ENCODE results near the gene CD274. TPM values are rescaled to one million over a fixed set of nuclear protein-coding genes. Genes with fewer than 3 reads are reported as not detected.

CD274 gene
- polyA plus RNA-seq, 3 donors: 0.24 to 0.84 TPM; not detected in 1

DNA sequence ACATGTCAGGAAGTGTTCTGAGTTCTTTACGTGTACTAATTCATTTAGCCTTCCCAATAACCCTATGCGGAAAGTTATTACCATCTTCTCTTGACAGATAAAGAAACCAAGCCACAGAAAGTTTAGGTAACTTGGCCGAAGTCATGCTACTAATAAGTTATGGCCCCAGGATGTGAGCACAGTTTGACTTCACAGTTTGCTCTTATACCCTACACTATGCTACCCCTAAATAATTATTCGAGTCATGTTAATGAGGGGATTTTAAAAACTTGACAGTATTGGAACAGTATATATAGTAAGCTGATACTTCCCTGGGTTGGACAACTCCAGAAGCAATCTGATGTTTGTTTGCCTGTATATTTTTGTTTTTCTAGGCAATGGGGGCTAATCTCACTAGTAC is 30.6 kb downstream of the CD274 start:
- H3K4me3 Mint-ChIP-seq: no peak overlapping the region
- peaks cover 0 to 1% (median 0%) of the 10 kb centered on the region in 3 donors for H3K27me3 Mint-ChIP-seq (ENCODE audit: low read depth in 3 of 3)

GRCh38 chr9:5481322-5482040 is 31.1 kb downstream of the CD274 start:
- Histone ChIP-seq H3K4me1 (ENCODE audit: control insufficient read depth in 1 of 2, insufficient read depth in 2 of 2, low read length in 2 of 2) (peaks cover 2 to 10% of the 10 kb centered on the region in 2 donors), H2AFZ (ENCODE audit: insufficient read depth, low read depth, low read length, poor library complexity, severe bottlenecking) (no peak overlapping the region), H3K79me2 (ENCODE audit: insufficient read depth, low read length) (no peaks in the 10 kb centered on the region), H4K20me1 (ENCODE audit: insufficient read depth, low read length) (no peaks in the 10 kb centered on the region), H3K9ac (ENCODE audit: insufficient read depth, low read length, poor library complexity, severe bottlenecking) (no peak overlapping the region), H3K4me2 (replicated peaks; ENCODE audit: extremely low read depth, low read length, poor library complexity, severe bottlenecking) (peak overlapping the region; percentile 6), H3K27ac (ENCODE audit: low read depth in 1 of 2, low read length in 2 of 2) (no peak overlapping the region), H3K9me3 (replicated peaks in 1 of 2; ENCODE audit: control insufficient read depth in 1 of 2, insufficient read depth in 1 of 2, low read length in 2 of 2) (no peaks in the 10 kb centered on the region), H3K27me3 (ENCODE audit: control insufficient read depth in 2 of 2, insufficient read depth in 2 of 2, low read length in 2 of 2) (no peaks in the 10 kb centered on the region), H3K4me3 (replicated peaks in 1 of 3; ENCODE audit: low read depth in 2 of 3, low read length in 3 of 3) (no peak overlapping the region), H3K36me3 (replicated peaks in 1 of 2; ENCODE audit: control insufficient read depth in 1 of 2, insufficient read depth in 2 of 2, low read length in 2 of 2) (no peaks in the 10 kb centered on the region)
- Mint-ChIP-seq H3K4me1 (peaks cover 17% of the 10 kb centered on the region), H3K4me3 (peak overlapping the region in 1 of 2 donors; percentile 61), H3K36me3 (no peaks in the 10 kb centered on the region), H3K27me3 (ENCODE audit: low read depth in 3 of 3) (peaks cover 0 to 1% (median 0%) of the 10 kb centered on the region in 3 donors), H3K27ac (no peak overlapping the region), H3K9me3 (peaks cover 0 to 3% (median 0%) of the 10 kb centered on the region in 7 donors)
- DNase-seq: no peak
- WGBS (ENCODE audit: insufficient coverage): no CpG with 5 or more reads among the region's 5 CpGs
- intact Hi-C loops (cut with micrococcal nuclease): no loop called here
- TF ChIP-seq CTCF (IDR thresholded peaks at IDR 0.05): no peak

More for the DNA sequence above, 30.6 kb downstream of the CD274 start:
- no peaks in the 10 kb centered on the region for H4K20me1 ChIP-seq (ENCODE audit: insufficient read depth, low read length)
- H3K79me2 ChIP-seq (ENCODE audit: insufficient read depth, low read length): no peaks in the 10 kb centered on the region
- H3K4me3 ChIP-seq (replicated peaks in 1 of 3; ENCODE audit: low read depth in 2 of 3, low read length in 3 of 3): no peak overlapping the region
- no peak overlapping the region for H3K9ac ChIP-seq (ENCODE audit: insufficient read depth, low read length, poor library complexity, severe bottlenecking)
- no peak for TF ChIP-seq CTCF (IDR thresholded peaks at IDR 0.05)
- H2AFZ ChIP-seq (ENCODE audit: insufficient read depth, low read depth, low read length, poor library complexity, severe bottlenecking): no peak overlapping the region
- peaks cover 2 to 10% of the 10 kb centered on the region in 2 donors for H3K4me1 ChIP-seq (ENCODE audit: control insufficient read depth in 1 of 2, insufficient read depth in 2 of 2, low read length in 2 of 2)
- H3K9me3 Mint-ChIP-seq: peaks cover 0 to 9% (median 2%) of the 10 kb centered on the region in 7 donors
- no peaks in the 10 kb centered on the region for H3K9me3 ChIP-seq (replicated peaks in 1 of 2; ENCODE audit: control insufficient read depth in 1 of 2, insufficient read depth in 1 of 2, low read length in 2 of 2)
- no peaks in the 10 kb centered on the region for H3K36me3 ChIP-seq (replicated peaks in 1 of 2; ENCODE audit: control insufficient read depth in 1 of 2, insufficient read depth in 2 of 2, low read length in 2 of 2)
- no peak overlapping the region for H3K4me2 ChIP-seq (replicated peaks; ENCODE audit: extremely low read depth, low read length, poor library complexity, severe bottlenecking)
- intact Hi-C loops (cut with micrococcal nuclease): no loop called here
- H3K27ac Mint-ChIP-seq: no peak overlapping the region
- DNase-seq: no peak
- H3K27me3 ChIP-seq (ENCODE audit: control insufficient read depth in 2 of 2, insufficient read depth in 2 of 2, low read length in 2 of 2): no peaks in the 10 kb centered on the region
- no peak overlapping the region for H3K27ac ChIP-seq (ENCODE audit: low read depth in 1 of 2, low read length in 2 of 2)
- 100% methylated on average over 1 of the region's 4 CpGs for WGBS (ENCODE audit: insufficient coverage)
- peaks cover 17% of the 10 kb centered on the region for H3K4me1 Mint-ChIP-seq
- H3K36me3 Mint-ChIP-seq: no peaks in the 10 kb centered on the region
